GM23338 (cell line): Measurements from ENCODE around the gene ZSWIM5. TPM values are rescaled to one million over a fixed set of nuclear protein-coding genes. Genes with fewer than 3 reads are reported as not detected.

Experiments
- ATAC-seq: fragments of 200-7000 bp; cut with Tn5 transposase; 3 replicates; pipeline ENCODE4 v1.9.1; 2020
- DNase-seq: peaks from one replicate; pipeline ENCODE4 v3.0.0-alpha.2; 2015; ENCODE audit warnings: low spot score
- H2AFZ ChIP-seq: fragments of 200-600 bp; sonication (generic); 2 replicates; pipeline ENCODE4 v1.8.0; 2016; ENCODE audit warnings: antibody characterized with exemption, mild to moderate bottlenecking, moderate library complexity
- H3F3A ChIP-seq: fragments of 200-600 bp; sonication (generic); replicated peaks from 2 replicates; pipeline ENCODE4 v1.8.0; 2017; ENCODE audit warnings: antibody characterized with exemption, mixed run types, low read depth
- H3K27ac ChIP-seq: fragments of 200-600 bp; sonication (generic); 2 replicates; pipeline ENCODE4 v1.6.1; 2016; ENCODE audit warnings: low read depth
- H3K27me3 ChIP-seq: fragments of 200-600 bp; sonication (generic); 2 replicates; pipeline ENCODE4 v1.8.0; 2016; ENCODE audit warnings: mild to moderate bottlenecking, mixed run types, moderate library complexity; ENCODE audit not compliant: insufficient read depth
- H3K36me3 ChIP-seq: fragments of 200-600 bp; sonication (generic); 2 replicates; pipeline ENCODE4 v1.8.0; 2016; ENCODE audit warnings: mild to moderate bottlenecking; ENCODE audit not compliant: insufficient read depth
- H3K4me1 ChIP-seq: fragments of 200-600 bp; sonication (generic); 2 replicates; pipeline ENCODE4 v1.8.0; 2016; ENCODE audit warnings: mild to moderate bottlenecking, moderate library complexity; ENCODE audit not compliant: insufficient read depth
- H3K4me2 ChIP-seq: fragments of 200-600 bp; sonication (generic); 2 replicates; pipeline ENCODE4 v1.7.1; 2017; ENCODE audit warnings: mixed run types
- H3K4me3 ChIP-seq: fragments of 200-600 bp; sonication (generic); 2 replicates; pipeline ENCODE4 v1.6.1; 2016; ENCODE audit warnings: mixed run types
- H3K79me2 ChIP-seq: fragments of 200-600 bp; sonication (generic); replicated peaks from 2 replicates; pipeline ENCODE4 v1.8.0; 2017; ENCODE audit warnings: mild to moderate bottlenecking; ENCODE audit not compliant: insufficient read depth
- H3K9me2 ChIP-seq: fragments of 200-600 bp; sonication (generic); 2 replicates; pipeline ENCODE4 v1.8.0; 2017; ENCODE audit not compliant: insufficient read depth
- H4K20me1 ChIP-seq: fragments of 200-600 bp; sonication (generic); replicated peaks from 2 replicates; pipeline ENCODE4 v1.8.0; 2017; ENCODE audit warnings: mild to moderate bottlenecking; ENCODE audit not compliant: insufficient read depth
- H3K27ac Mint-ChIP-seq: 2 replicates; pipeline ENCODE4 v1.8.0; 2020; ENCODE audit warnings: inconsistent platforms, mild to moderate bottlenecking, moderate library complexity, mixed read lengths
- H3K27me3 Mint-ChIP-seq: 3 replicates; pipeline ENCODE4 v1.8.0; 2022; ENCODE audit warnings: low read depth, mild to moderate bottlenecking, moderate library complexity, mixed read lengths, inconsistent platforms; ENCODE audit not compliant: insufficient read depth, poor library complexity
- H3K36me3 Mint-ChIP-seq: 3 replicates; pipeline ENCODE4 v1.8.0; 2021; ENCODE audit warnings: low read depth, mild to moderate bottlenecking, inconsistent platforms, moderate library complexity, mixed read lengths
- H3K4me1 Mint-ChIP-seq: 3 replicates; pipeline ENCODE4 v1.8.0; 2020; ENCODE audit warnings: mild to moderate bottlenecking, inconsistent platforms, mixed read lengths
- H3K4me3 Mint-ChIP-seq: 3 replicates; pipeline ENCODE4 v1.8.0; 2021; ENCODE audit warnings: moderate library complexity, mild to moderate bottlenecking, inconsistent platforms, mixed read lengths
- H3K9me3 Mint-ChIP-seq: 3 replicates; pipeline ENCODE4 v1.8.0; 2020; ENCODE audit warnings: moderate library complexity, mild to moderate bottlenecking, inconsistent platforms, mixed read lengths
- EZH2phosphoT487 ChIP-seq: fragments of 200-600 bp; sonication (generic); IDR thresholded peaks from one replicate; pipeline ENCODE4 v1.8.1; 2018; ENCODE audit warnings: antibody characterized with exemption; ENCODE audit not compliant: unreplicated experiment
- JUNB ChIP-seq: IDR thresholded peaks from one replicate; pipeline ENCODE4 v1.6.1; 2016; ENCODE audit warnings: antibody characterized with exemption; ENCODE audit not compliant: unreplicated experiment
- NANOG ChIP-seq: IDR thresholded peaks from 2 replicates; pipeline ENCODE4 v1.6.1; 2016; ENCODE audit warnings: antibody characterized with exemption, borderline replicate concordance
- POLR2AphosphoS5 ChIP-seq: IDR thresholded peaks from 2 replicates; pipeline ENCODE4 v1.6.1; 2016; ENCODE audit warnings: antibody characterized with exemption, low read depth
- STAT1 ChIP-seq: IDR thresholded peaks from one replicate; pipeline ENCODE4 v1.6.1; 2016; ENCODE audit warnings: antibody characterized with exemption; ENCODE audit not compliant: unreplicated experiment
- ZNF114 ChIP-seq: fragments of 250-450 bp; sonication (Bioruptor Pico); IDR thresholded peaks from 2 replicates; pipeline ENCODE4 v1.5.0; 2020; ENCODE audit warnings: mild to moderate bottlenecking, moderate library complexity
- ZNF331 ChIP-seq: fragments of 250-450 bp; sonication (Bioruptor Pico); IDR thresholded peaks from 2 replicates; pipeline ENCODE4 v1.5.0; 2020; ENCODE audit warnings: low read depth, mild to moderate bottlenecking, moderate library complexity
- polyA plus RNA-seq: library from polyadenylated mRNA; unstranded; fragments of >200 nt; fragmentation: Nextera tagmentation; extraction: Ambion mirVana; gene quantifications from 2 replicates; pipeline ENCODE4 v1.2.1, GENCODE V29; 2016
- total RNA-seq: library from RNA; depleted of rRNA; stranded (reverse); fragments of >200 nt; shearing (Covaris generic); gene quantifications from 2 replicates; pipeline ENCODE4 v1.2.3, GENCODE V29; 2014
- TF ChIP-seq, protein P1 (sequence below), 2 experiments: fragments of 200-600 bp in 1 of 2; sonication (generic) in 1 of 2; conservative IDR thresholded peaks; 2 replicates each; pipeline versions ENCODE4 v1.5.1 to v1.6.1; 2016 to 2017; ENCODE audit warnings: antibody characterized with exemption in 2 of 2, low read depth in 2 of 2, mild to moderate bottlenecking in 2 of 2, moderate library complexity in 1 of 2
- TF ChIP-seq, protein P2 (sequence below): IDR thresholded peaks from 2 replicates; pipeline ENCODE4 v1.6.1; 2016; ENCODE audit warnings: antibody characterized with exemption
- TF ChIP-seq, protein P3 (sequence below): fragments of 250-450 bp; sonication (Bioruptor Pico); IDR thresholded peaks from 2 replicates; pipeline ENCODE4 v1.5.0; 2020; ENCODE audit warnings: mild to moderate bottlenecking, moderate library complexity
- TF ChIP-seq, protein P4 (sequence below): IDR thresholded peaks from one replicate; pipeline ENCODE4 v1.6.1; 2018; ENCODE audit warnings: antibody characterized with exemption; ENCODE audit not compliant: unreplicated experiment

The ZSWIM5 gene
- total and polyA plus RNA-seq, 2 experiments from 2014 or later: 0.65 to 3.6 TPM

DNA sequence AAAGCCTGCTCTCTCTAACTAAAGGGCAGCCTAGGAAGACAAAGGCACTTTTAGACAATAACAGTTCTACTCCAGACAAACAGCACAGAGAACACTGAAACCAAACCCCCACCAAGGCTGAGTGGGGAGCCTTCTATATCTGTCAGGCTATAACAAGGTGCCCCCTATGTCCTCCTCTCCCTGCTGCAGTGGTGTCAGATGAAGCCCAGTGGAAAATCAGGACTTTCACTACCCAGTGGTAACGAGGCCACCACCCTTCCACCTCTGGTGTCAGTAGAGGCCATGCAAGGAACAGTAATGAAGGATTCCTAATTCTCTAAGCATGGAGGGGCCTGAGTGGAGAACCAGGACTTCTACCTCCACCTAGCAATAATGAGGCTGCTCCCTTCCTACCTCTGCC is 83.7 kb downstream of the ZSWIM5 start (continued):
- TF ChIP-seq, protein P1, sequence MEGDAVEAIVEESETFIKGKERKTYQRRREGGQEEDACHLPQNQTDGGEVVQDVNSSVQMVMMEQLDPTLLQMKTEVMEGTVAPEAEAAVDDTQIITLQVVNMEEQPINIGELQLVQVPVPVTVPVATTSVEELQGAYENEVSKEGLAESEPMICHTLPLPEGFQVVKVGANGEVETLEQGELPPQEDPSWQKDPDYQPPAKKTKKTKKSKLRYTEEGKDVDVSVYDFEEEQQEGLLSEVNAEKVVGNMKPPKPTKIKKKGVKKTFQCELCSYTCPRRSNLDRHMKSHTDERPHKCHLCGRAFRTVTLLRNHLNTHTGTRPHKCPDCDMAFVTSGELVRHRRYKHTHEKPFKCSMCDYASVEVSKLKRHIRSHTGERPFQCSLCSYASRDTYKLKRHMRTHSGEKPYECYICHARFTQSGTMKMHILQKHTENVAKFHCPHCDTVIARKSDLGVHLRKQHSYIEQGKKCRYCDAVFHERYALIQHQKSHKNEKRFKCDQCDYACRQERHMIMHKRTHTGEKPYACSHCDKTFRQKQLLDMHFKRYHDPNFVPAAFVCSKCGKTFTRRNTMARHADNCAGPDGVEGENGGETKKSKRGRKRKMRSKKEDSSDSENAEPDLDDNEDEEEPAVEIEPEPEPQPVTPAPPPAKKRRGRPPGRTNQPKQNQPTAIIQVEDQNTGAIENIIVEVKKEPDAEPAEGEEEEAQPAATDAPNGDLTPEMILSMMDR (conservative IDR thresholded peaks at IDR 0.05; ENCODE audit: low read depth in 2 of 2): no peak

DNA sequence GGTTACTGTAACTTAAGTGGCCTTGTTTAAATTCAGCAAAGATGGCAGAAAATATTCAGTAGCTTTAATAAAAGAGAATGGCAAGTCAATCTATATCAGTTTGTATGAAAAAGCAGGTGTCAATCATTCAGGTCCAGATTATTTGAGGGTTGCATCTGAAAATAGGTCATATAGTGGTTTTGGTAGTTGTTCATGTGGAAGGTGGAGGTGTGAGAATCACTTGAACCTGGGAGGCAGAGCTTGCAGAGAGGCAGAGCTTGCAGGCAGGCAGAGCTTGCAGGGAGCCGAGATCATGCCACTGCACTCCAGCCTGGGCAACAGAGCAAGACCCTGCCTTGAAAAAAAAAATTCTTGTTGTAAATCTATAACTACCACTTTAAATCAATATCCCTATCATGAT is 88.6 kb downstream of the ZSWIM5 start:
- no peaks in the 10 kb centered on the region for H3K36me3 ChIP-seq
- H3K27me3 ChIP-seq: no peaks in the 10 kb centered on the region
- H3K9me2 ChIP-seq: no peaks in the 10 kb centered on the region
- peaks cover 3% of the 10 kb centered on the region; the same call in 1 of the 3 replicates for H3K4me1 Mint-ChIP-seq
- no peak overlapping the region for H3K4me3 ChIP-seq
- no peaks in the 10 kb centered on the region for H4K20me1 ChIP-seq
- peaks cover 7% of the 10 kb centered on the region for H3K27me3 Mint-ChIP-seq
- H2AFZ ChIP-seq: no peak overlapping the region
- H3K79me2 ChIP-seq: no peaks in the 10 kb centered on the region
- 0 out of 2 replicates have a peak, but pooled peaks cover 7% of the 10 kb centered on the region for H3K4me1 ChIP-seq
- ATAC-seq: no peak
- H3K4me2 ChIP-seq: no peak overlapping the region
- no peaks in the 10 kb centered on the region for H3F3A ChIP-seq
- H3K9me3 Mint-ChIP-seq: peaks cover 13% of the 10 kb centered on the region
- no peak for DNase-seq
- peaks cover 11% of the 10 kb centered on the region for H3K36me3 Mint-ChIP-seq
- no peak overlapping the region for H3K4me3 Mint-ChIP-seq
- no peak overlapping the region for H3K27ac Mint-ChIP-seq
- no peak overlapping the region for H3K27ac ChIP-seq
- no peak for TF ChIP-seq JUNB
- TF ChIP-seq, protein P2, sequence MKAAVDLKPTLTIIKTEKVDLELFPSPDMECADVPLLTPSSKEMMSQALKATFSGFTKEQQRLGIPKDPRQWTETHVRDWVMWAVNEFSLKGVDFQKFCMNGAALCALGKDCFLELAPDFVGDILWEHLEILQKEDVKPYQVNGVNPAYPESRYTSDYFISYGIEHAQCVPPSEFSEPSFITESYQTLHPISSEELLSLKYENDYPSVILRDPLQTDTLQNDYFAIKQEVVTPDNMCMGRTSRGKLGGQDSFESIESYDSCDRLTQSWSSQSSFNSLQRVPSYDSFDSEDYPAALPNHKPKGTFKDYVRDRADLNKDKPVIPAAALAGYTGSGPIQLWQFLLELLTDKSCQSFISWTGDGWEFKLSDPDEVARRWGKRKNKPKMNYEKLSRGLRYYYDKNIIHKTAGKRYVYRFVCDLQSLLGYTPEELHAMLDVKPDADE: no peak
- no peak for TF ChIP-seq ZNF331
- no peak for TF ChIP-seq POLR2AphosphoS5
- TF ChIP-seq, protein P1 (conservative IDR thresholded peaks at IDR 0.05; ENCODE audit: low read depth in 2 of 2): no peak
- TF ChIP-seq ZNF114 (CRISPR knock-in tag): no peak
- TF ChIP-seq, protein P3, sequence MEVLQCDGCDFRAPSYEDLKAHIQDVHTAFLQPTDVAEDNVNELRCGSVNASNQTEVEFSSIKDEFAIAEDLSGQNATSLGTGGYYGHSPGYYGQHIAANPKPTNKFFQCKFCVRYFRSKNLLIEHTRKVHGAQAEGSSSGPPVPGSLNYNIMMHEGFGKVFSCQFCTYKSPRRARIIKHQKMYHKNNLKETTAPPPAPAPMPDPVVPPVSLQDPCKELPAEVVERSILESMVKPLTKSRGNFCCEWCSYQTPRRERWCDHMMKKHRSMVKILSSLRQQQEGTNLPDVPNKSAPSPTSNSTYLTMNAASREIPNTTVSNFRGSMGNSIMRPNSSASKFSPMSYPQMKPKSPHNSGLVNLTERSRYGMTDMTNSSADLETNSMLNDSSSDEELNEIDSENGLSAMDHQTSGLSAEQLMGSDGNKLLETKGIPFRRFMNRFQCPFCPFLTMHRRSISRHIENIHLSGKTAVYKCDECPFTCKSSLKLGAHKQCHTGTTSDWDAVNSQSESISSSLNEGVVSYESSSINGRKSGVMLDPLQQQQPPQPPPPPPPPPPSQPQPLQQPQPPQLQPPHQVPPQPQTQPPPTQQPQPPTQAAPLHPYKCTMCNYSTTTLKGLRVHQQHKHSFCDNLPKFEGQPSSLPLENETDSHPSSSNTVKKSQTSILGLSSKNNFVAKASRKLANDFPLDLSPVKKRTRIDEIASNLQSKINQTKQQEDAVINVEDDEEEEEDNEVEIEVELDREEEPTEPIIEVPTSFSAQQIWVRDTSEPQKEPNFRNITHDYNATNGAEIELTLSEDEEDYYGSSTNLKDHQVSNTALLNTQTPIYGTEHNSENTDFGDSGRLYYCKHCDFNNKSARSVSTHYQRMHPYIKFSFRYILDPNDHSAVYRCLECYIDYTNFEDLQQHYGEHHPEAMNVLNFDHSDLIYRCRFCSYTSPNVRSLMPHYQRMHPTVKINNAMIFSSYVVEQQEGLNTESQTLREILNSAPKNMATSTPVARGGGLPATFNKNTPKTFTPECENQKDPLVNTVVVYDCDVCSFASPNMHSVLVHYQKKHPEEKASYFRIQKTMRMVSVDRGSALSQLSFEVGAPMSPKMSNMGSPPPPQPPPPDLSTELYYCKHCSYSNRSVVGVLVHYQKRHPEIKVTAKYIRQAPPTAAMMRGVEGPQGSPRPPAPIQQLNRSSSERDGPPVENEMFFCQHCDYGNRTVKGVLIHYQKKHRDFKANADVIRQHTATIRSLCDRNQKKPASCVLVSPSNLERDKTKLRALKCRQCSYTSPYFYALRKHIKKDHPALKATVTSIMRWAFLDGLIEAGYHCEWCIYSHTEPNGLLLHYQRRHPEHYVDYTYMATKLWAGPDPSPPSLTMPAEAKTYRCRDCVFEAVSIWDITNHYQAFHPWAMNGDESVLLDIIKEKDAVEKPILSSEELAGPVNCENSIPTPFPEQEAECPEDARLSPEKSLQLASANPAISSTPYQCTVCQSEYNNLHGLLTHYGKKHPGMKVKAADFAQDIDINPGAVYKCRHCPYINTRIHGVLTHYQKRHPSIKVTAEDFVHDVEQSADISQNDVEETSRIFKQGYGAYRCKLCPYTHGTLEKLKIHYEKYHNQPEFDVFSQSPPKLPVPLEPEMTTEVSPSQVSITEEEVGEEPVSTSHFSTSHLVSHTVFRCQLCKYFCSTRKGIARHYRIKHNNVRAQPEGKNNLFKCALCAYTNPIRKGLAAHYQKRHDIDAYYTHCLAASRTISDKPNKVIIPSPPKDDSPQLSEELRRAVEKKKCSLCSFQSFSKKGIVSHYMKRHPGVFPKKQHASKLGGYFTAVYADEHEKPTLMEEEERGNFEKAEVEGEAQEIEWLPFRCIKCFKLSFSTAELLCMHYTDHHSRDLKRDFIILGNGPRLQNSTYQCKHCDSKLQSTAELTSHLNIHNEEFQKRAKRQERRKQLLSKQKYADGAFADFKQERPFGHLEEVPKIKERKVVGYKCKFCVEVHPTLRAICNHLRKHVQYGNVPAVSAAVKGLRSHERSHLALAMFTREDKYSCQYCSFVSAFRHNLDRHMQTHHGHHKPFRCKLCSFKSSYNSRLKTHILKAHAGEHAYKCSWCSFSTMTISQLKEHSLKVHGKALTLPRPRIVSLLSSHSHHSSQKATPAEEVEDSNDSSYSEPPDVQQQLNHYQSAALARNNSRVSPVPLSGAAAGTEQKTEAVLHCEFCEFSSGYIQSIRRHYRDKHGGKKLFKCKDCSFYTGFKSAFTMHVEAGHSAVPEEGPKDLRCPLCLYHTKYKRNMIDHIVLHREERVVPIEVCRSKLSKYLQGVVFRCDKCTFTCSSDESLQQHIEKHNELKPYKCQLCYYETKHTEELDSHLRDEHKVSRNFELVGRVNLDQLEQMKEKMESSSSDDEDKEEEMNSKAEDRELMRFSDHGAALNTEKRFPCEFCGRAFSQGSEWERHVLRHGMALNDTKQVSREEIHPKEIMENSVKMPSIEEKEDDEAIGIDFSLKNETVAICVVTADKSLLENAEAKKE: no peak
- TF ChIP-seq EZH2phosphoT487: no peak
- no peak for TF ChIP-seq NANOG
- TF ChIP-seq, protein P4, sequence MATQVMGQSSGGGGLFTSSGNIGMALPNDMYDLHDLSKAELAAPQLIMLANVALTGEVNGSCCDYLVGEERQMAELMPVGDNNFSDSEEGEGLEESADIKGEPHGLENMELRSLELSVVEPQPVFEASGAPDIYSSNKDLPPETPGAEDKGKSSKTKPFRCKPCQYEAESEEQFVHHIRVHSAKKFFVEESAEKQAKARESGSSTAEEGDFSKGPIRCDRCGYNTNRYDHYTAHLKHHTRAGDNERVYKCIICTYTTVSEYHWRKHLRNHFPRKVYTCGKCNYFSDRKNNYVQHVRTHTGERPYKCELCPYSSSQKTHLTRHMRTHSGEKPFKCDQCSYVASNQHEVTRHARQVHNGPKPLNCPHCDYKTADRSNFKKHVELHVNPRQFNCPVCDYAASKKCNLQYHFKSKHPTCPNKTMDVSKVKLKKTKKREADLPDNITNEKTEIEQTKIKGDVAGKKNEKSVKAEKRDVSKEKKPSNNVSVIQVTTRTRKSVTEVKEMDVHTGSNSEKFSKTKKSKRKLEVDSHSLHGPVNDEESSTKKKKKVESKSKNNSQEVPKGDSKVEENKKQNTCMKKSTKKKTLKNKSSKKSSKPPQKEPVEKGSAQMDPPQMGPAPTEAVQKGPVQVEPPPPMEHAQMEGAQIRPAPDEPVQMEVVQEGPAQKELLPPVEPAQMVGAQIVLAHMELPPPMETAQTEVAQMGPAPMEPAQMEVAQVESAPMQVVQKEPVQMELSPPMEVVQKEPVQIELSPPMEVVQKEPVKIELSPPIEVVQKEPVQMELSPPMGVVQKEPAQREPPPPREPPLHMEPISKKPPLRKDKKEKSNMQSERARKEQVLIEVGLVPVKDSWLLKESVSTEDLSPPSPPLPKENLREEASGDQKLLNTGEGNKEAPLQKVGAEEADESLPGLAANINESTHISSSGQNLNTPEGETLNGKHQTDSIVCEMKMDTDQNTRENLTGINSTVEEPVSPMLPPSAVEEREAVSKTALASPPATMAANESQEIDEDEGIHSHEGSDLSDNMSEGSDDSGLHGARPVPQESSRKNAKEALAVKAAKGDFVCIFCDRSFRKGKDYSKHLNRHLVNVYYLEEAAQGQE: no peak
- no peak for TF ChIP-seq STAT1
